GM21825 (cell line): ENCODE results near the gene ITM2B.
"Not testable (repeated sequence)": the region's sequence is repeated elsewhere in the genome, so short reads cannot be mapped to it uniquely, and the experiment has no call there.

Experiments used
- ATAC-seq: cut with Tn5 transposase; IDR thresholded peaks from one replicate; pipeline ENCODE4 v1.9.1; 2021; ENCODE audit warnings: mild to moderate bottlenecking, moderate library complexity; ENCODE audit not compliant: unreplicated experiment

The ITM2B gene

GRCh38 chr13:48222358-48223301, 10.4 kb upstream of the ITM2B start:
- no peak for ATAC-seq

GRCh38 chr13:48224701-48225100, 8.3 kb upstream of the ITM2B start:
- no peak for ATAC-seq

GRCh38 chr13:48230541-48230940, 2.5 kb upstream of the ITM2B start:
- no peak for ATAC-seq

- no peak for ATAC-seq
Measured at GRCh38 chr13:48231080-48231479, 1.9 kb upstream of the ITM2B start.

- ATAC-seq = no peak
Measured at GRCh38 chr13:48231933-48232332, 1.1 kb upstream of the ITM2B start.

- ATAC-seq = peak; percentile 19
Measured at GRCh38 chr13:48232420-48233045, 473 bp upstream of the ITM2B start.

- no peak for ATAC-seq
Measured at GRCh38 chr13:48233889-48234488, 983 bp downstream of the ITM2B start.

- ATAC-seq = peak; percentile 46
Measured at GRCh38 chr13:48234566-48235340, 1.7 kb downstream of the ITM2B start.

- ATAC-seq = no peak
Measured at GRCh38 chr13:48235341-48236135, 2.5 kb downstream of the ITM2B start.

- no peak for ATAC-seq
Measured at GRCh38 chr13:48236528-48237353, 3.7 kb downstream of the ITM2B start.

- ATAC-seq = not testable (repeated sequence)
Measured at GRCh38 chr13:48239369-48239768, 6.4 kb downstream of the ITM2B start.

- ATAC-seq = no peak
Measured at GRCh38 chr13:48241651-48242050, 8.6 kb downstream of the ITM2B start.

GRCh38 chr13:48242677-48243076, 9.7 kb downstream of the ITM2B start:
- ATAC-seq = no peak

GRCh38 chr13:48244159-48244558, 11.2 kb downstream of the ITM2B start:
- no peak for ATAC-seq

GRCh38 chr13:48246102-48246501, 13.1 kb downstream of the ITM2B start:
- no peak for ATAC-seq

- ATAC-seq = no peak
Measured at GRCh38 chr13:48249018-48249417, 16.0 kb downstream of the ITM2B start.

- ATAC-seq = no peak
Measured at GRCh38 chr13:48251611-48252081, 18.6 kb downstream of the ITM2B start.

- no peak for ATAC-seq
Measured at GRCh38 chr13:48252176-48252575, 19.2 kb downstream of the ITM2B start.

- ATAC-seq = no peak
Measured at GRCh38 chr13:48253849-48254248, 20.8 kb downstream of the ITM2B start.
